Parathyroid adenoma (tissue), 2 donors: Measurements from ENCODE around the gene COL26A1.

Experiments used
- H2AFZ ChIP-seq: fragments of 300-600 bp; sonication (generic); one replicate; pipeline ENCODE4 v1.7.0; 2017; ENCODE audit warnings: antibody characterized with exemption, mild to moderate bottlenecking
- H3K27ac ChIP-seq: fragments of 300-600 bp; sonication (generic); one replicate; pipeline ENCODE4 v1.7.0; 2017
- H3K27me3 ChIP-seq: fragments of 300-600 bp; sonication (generic); one replicate; pipeline ENCODE4 v1.7.0; 2017; ENCODE audit warnings: low read length; ENCODE audit not compliant: control insufficient read depth, insufficient read depth
- H3K36me3 ChIP-seq: fragments of 300-600 bp; sonication (generic); one replicate; pipeline ENCODE4 v1.7.0; 2017; ENCODE audit warnings: low read length; ENCODE audit not compliant: control insufficient read depth, insufficient read depth
- H3K4me1 ChIP-seq: fragments of 300-600 bp; sonication (generic); one replicate; pipeline ENCODE4 v1.7.0; 2017; ENCODE audit warnings: control low read depth
- H3K4me2 ChIP-seq: fragments of 300-600 bp; sonication (generic); one replicate; pipeline ENCODE4 v1.7.0; 2017; ENCODE audit warnings: low read length
- H3K4me3 ChIP-seq: fragments of 300-600 bp; sonication (generic); one replicate; pipeline ENCODE4 v1.7.0; 2017; ENCODE audit warnings: low read depth, low read length
- H3K79me2 ChIP-seq: fragments of 300-600 bp; sonication (generic); one replicate; pipeline ENCODE4 v1.7.0; 2017; ENCODE audit warnings: control low read depth
- H3K9ac ChIP-seq: fragments of 300-600 bp; sonication (generic); one replicate; pipeline ENCODE4 v1.7.0; 2017; ENCODE audit warnings: mild to moderate bottlenecking
- H3K9me3 ChIP-seq: fragments of 300-600 bp; sonication (generic); one replicate; pipeline ENCODE4 v1.7.0; 2017; ENCODE audit warnings: low read length; ENCODE audit not compliant: control insufficient read depth
- CTCF ChIP-seq: fragments of 300-600 bp; sonication (generic); IDR thresholded peaks from one replicate; pipeline ENCODE4 v1.7.0; 2017; ENCODE audit warnings: antibody characterized with exemption, mild to moderate bottlenecking
- donor health status: primary hyperparathyroidism.

The COL26A1 gene

GRCh38 chr7:101532400-101533102 is 169.9 kb downstream of the COL26A1 start:
- Histone ChIP-seq H3K36me3 (no peaks in the 10 kb centered on the region), H3K4me2 (no peak overlapping the region), H3K27me3 (no peaks in the 10 kb centered on the region), H3K9ac (no peak overlapping the region), H3K79me2 (no peaks in the 10 kb centered on the region), H3K27ac (no peak overlapping the region), H2AFZ (no peak overlapping the region), H3K4me3 (no peak overlapping the region), H3K4me1 (no peaks in the 10 kb centered on the region), H3K9me3 (no peaks in the 10 kb centered on the region)
- no peak for TF ChIP-seq CTCF

GRCh38 chr7:101533103-101533465 is 170.4 kb downstream of the COL26A1 start:
- no peak overlapping the region for H3K4me3 ChIP-seq
- H3K4me1 ChIP-seq: no peaks in the 10 kb centered on the region
- H2AFZ ChIP-seq: no peak overlapping the region
- no peak overlapping the region for H3K27ac ChIP-seq
- H3K9me3 ChIP-seq: no peaks in the 10 kb centered on the region
- H3K27me3 ChIP-seq: no peaks in the 10 kb centered on the region
- H3K36me3 ChIP-seq: no peaks in the 10 kb centered on the region
- no peak overlapping the region for H3K9ac ChIP-seq
- no peak for TF ChIP-seq CTCF
- H3K4me2 ChIP-seq: no peak overlapping the region
- no peaks in the 10 kb centered on the region for H3K79me2 ChIP-seq

GRCh38 chr7:101534015-101534803 is 171.5 kb downstream of the COL26A1 start:
- Histone ChIP-seq H3K4me2 (no peak overlapping the region), H3K36me3 (no peaks in the 10 kb centered on the region), H3K79me2 (no peaks in the 10 kb centered on the region), H3K4me1 (no peaks in the 10 kb centered on the region), H3K4me3 (no peak overlapping the region), H3K9ac (no peak overlapping the region), H3K27ac (no peak overlapping the region), H3K27me3 (no peaks in the 10 kb centered on the region), H3K9me3 (no peaks in the 10 kb centered on the region), H2AFZ (no peak overlapping the region)
- TF ChIP-seq CTCF: no peak

GRCh38 chr7:101534873-101535272 is 172.2 kb downstream of the COL26A1 start:
- Histone ChIP-seq H3K4me3 (no peak overlapping the region), H3K79me2 (no peaks in the 10 kb centered on the region), H3K9ac (no peak overlapping the region), H3K4me1 (no peaks in the 10 kb centered on the region), H2AFZ (no peak overlapping the region), H3K4me2 (no peak overlapping the region), H3K9me3 (no peaks in the 10 kb centered on the region), H3K36me3 (no peaks in the 10 kb centered on the region), H3K27ac (no peak overlapping the region), H3K27me3 (no peaks in the 10 kb centered on the region)
- TF ChIP-seq CTCF: no peak
